ENCODE data around the gene DMRTC2.
A peak's percentile ranks its signal among the peaks of the same experiment; 100 is the strongest.
"Not testable (repeated sequence)": the region's sequence is repeated elsewhere in the genome, so short reads cannot be mapped to it uniquely, and the experiment has no call there.

Gene DMRTC2

GRCh38 chr19:41871573-41872383 lies 26.9 kb downstream of the DMRTC2 start:
- FAIRE-seq = no peak

GRCh38 chr19:41872384-41872774 lies 27.5 kb downstream of the DMRTC2 start:
- FAIRE-seq = no peak

GRCh38 chr19:41872775-41873647 lies 28.2 kb downstream of the DMRTC2 start:
- no peak for FAIRE-seq

- not testable (repeated sequence) for FAIRE-seq
These were observed 31.1 kb downstream of the DMRTC2 start for GRCh38 chr19:41875973-41876372.

- FAIRE-seq = no peak
These were observed 32.3 kb downstream of the DMRTC2 start, which contains the start of gene CD79A for GRCh38 chr19:41876847-41877832. CD79A (plus strand) TSS chr19:41877279; CDS start chr19:41877305, 26 bp downstream.

- no peak for FAIRE-seq
These were observed 33.4 kb downstream of the DMRTC2 start for GRCh38 chr19:41877916-41878905.

GRCh38 chr19:41879080-41879479 lies 34.2 kb downstream of the DMRTC2 start:
- no peak for FAIRE-seq

GRCh38 chr19:41879670-41880328 lies 35.0 kb downstream of the DMRTC2 start:
- no peak for FAIRE-seq

GRCh38 chr19:41880329-41880708 lies 35.5 kb downstream of the DMRTC2 start:
- FAIRE-seq = no peak

- FAIRE-seq = no peak
These were observed 38.0 kb downstream of the DMRTC2 start, which contains the start of gene ARHGEF1 for GRCh38 chr19:41882568-41883462. ARHGEF1 (plus strand) TSS chr19:41883184; CDS start chr19:41888083, 4,899 bp downstream.

- FAIRE-seq = no peak
These were observed 38.6 kb downstream of the DMRTC2 start for GRCh38 chr19:41883463-41883820.

GRCh38 chr19:41883821-41884733 lies 39.2 kb downstream of the DMRTC2 start:
- FAIRE-seq = peak; percentile 94

- no peak for FAIRE-seq
These were observed 42.2 kb downstream of the DMRTC2 start for GRCh38 chr19:41886761-41887710.

GRCh38 chr19:41887711-41888382 lies 43.0 kb downstream of the DMRTC2 start:
- FAIRE-seq = no peak

- no peak for FAIRE-seq
These were observed 44.1 kb downstream of the DMRTC2 start for GRCh38 chr19:41888926-41889325.

GRCh38 chr19:41889896-41890295 lies 45.1 kb downstream of the DMRTC2 start:
- no peak for FAIRE-seq

GRCh38 chr19:41890936-41891335 lies 46.1 kb downstream of the DMRTC2 start:
- no peak for FAIRE-seq

All from A204.1 (cell line).